Measurements from ENCODE around the gene EIF3B. TPM values are rescaled to one million over a fixed set of nuclear protein-coding genes. Genes with fewer than 3 reads are reported as not detected.

The EIF3B gene
- total RNA-seq, 3 donors from 2014 or later: 111 to 122 (median 115) TPM

DNA sequence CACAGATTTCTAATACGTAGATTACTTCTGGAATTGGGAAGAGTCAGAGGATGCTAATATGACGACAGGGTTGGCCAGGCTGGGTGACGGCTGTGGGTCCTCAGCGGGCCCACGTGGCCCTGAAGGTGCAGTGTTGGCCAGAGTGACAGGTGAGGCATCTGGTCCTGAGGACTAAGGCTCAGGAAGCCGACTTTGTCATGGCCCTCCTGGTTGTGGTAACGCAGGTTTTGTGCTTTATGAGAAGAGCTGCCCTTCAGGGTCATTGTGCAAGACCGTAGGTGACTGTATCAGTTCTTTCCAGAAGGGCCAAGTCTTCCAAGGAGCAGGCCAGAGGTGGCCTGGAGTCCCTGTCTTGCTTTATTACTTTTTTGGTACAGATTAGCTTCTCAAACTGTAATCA is 2.5 kb downstream of the EIF3B start:
- no peaks in the 10 kb centered on the region for H3K27me3 ChIP-seq
- H3K9me3 ChIP-seq: no peaks in the 10 kb centered on the region
- H3K27ac ChIP-seq: no peak overlapping the region
- DNase-seq (ENCODE audit: low spot score in 2 of 2): no peak
- H3K36me3 ChIP-seq: no peaks in the 10 kb centered on the region
- intact Hi-C loops (cut with DNase I; ENCODE audit: low total_unique reads): no loop called here
- TF ChIP-seq POLR2AphosphoS5 (IDR thresholded peaks at IDR 0.05) (no peak), POLR2A (IDR thresholded peaks at IDR 0.05) (no peak)
- TF ChIP-seq, protein P1, sequence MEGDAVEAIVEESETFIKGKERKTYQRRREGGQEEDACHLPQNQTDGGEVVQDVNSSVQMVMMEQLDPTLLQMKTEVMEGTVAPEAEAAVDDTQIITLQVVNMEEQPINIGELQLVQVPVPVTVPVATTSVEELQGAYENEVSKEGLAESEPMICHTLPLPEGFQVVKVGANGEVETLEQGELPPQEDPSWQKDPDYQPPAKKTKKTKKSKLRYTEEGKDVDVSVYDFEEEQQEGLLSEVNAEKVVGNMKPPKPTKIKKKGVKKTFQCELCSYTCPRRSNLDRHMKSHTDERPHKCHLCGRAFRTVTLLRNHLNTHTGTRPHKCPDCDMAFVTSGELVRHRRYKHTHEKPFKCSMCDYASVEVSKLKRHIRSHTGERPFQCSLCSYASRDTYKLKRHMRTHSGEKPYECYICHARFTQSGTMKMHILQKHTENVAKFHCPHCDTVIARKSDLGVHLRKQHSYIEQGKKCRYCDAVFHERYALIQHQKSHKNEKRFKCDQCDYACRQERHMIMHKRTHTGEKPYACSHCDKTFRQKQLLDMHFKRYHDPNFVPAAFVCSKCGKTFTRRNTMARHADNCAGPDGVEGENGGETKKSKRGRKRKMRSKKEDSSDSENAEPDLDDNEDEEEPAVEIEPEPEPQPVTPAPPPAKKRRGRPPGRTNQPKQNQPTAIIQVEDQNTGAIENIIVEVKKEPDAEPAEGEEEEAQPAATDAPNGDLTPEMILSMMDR (IDR thresholded peaks at IDR 0.05): no peak
- peaks cover 5 to 12% of the 10 kb centered on the region in 2 donors for H3K4me1 ChIP-seq
- peak overlapping the region in 1 of 3 donors; percentile 35 for H3K4me3 ChIP-seq

DNA sequence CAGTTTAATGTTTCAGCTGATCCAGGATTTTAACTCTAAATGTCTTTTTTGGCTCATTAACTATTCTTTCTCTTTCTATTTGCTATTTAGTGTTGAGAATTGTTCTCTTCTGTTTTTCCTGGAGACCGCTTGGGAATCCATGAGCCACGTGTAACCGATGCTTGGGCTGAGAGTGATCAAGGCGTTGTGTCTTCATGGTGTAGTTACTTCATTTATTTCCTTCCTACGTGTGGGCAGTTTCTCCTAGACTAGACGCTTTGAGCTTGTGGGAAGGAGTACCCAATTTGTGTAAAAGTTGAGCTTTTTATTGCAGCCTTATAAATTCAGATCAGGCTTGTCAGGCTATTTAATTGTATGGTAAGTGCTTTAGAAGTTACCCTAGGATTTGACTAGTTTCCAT is 2.9 kb downstream of the EIF3B start:
- Histone ChIP-seq H3K4me1 (peaks cover 5 to 12% of the 10 kb centered on the region in 2 donors), H3K27me3 (no peaks in the 10 kb centered on the region)
- intact Hi-C loops (cut with DNase I; ENCODE audit: low total_unique reads): no loop called here

DNA sequence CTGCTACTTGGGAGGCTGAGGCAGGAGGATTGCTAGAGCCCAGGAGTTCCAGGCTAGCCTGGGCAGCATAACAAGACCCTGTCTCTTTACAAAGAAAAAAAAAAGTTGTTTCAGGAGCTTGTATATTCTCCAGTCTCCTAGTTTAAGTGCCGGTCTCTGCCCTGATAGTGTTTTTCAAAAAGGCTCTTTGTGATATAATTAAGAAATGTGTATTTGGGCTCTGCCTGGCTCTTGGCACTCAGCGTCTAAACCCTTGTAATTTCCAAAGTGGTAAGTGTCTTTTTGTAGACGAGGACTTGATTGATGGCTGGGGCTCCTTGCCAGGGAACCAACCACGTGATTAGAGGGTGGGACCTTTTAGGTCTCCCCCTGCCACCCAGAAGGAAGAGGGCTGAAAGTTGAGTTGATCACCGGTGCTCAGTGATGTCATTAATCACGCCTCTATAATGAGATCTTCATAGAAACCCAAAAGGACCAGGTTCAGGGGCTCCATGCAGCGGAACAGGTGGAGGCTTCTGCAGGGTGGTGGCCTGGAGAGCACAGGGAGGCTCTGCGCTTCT is 4.4 kb downstream of the EIF3B start:
- no peaks in the 10 kb centered on the region for H3K27me3 ChIP-seq
- H3K4me1 ChIP-seq: peaks cover 5 to 12% of the 10 kb centered on the region in 2 donors
- DNase-seq (ENCODE audit: low spot score in 2 of 2): no peak
- peak overlapping the region in 1 of 2 donors; percentile 21 for H3K27ac ChIP-seq
- TF ChIP-seq, protein P1 (IDR thresholded peaks at IDR 0.05): no peak
- no peak for TF ChIP-seq POLR2A (IDR thresholded peaks at IDR 0.05)
- TF ChIP-seq POLR2AphosphoS5 (IDR thresholded peaks at IDR 0.05): no peak
- H3K9me3 ChIP-seq: no peaks in the 10 kb centered on the region
- no peak overlapping the region for H3K4me3 ChIP-seq
- H3K36me3 ChIP-seq: no peaks in the 10 kb centered on the region
- intact Hi-C loops (cut with DNase I; ENCODE audit: low total_unique reads): loop anchor here (2.0 kb wide), 1 partner anchor 70 kb away; no protein-coding TSS in a partner anchor

More for the DNA sequence above, 2.9 kb downstream of the EIF3B start:
- no peak for DNase-seq (ENCODE audit: low spot score in 2 of 2)
- no peaks in the 10 kb centered on the region for H3K9me3 ChIP-seq
- no peaks in the 10 kb centered on the region for H3K36me3 ChIP-seq
- TF ChIP-seq POLR2AphosphoS5 (IDR thresholded peaks at IDR 0.05) (no peak), POLR2A (IDR thresholded peaks at IDR 0.05) (no peak)
- TF ChIP-seq, protein P1 (IDR thresholded peaks at IDR 0.05): no peak
- no peak overlapping the region for H3K27ac ChIP-seq
- no peak overlapping the region for H3K4me3 ChIP-seq

DNA sequence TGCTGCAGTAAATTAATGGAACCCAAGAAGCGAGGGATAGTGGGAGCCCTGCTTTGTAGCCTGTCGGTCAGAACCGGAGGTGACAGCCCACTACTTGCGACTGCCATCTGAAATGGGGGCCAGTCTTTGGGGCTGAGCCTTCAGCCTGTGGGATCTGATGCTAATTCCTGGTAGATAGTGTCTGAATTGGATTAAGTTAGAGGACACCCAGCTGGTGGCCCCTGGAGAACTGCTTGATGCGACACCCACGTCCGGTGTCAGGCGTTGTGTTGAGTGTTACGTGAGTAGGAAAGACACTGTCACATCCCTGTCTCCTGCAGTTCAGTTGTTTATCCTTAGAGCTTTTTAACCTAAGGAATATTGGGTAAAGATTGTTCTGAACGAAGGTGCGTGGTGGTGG is 5.0 kb downstream of the EIF3B start:
- Histone ChIP-seq H3K36me3 (no peaks in the 10 kb centered on the region), H3K4me3 (no peak overlapping the region), H3K27me3 (no peaks in the 10 kb centered on the region), H3K4me1 (peaks cover 5 to 12% of the 10 kb centered on the region in 2 donors), H3K27ac (no peak overlapping the region), H3K9me3 (no peaks in the 10 kb centered on the region)
- intact Hi-C loops (cut with DNase I; ENCODE audit: low total_unique reads): loop anchor here (2.0 kb wide), 1 partner anchor 69 kb away; no protein-coding TSS in a partner anchor
- DNase-seq (ENCODE audit: low spot score in 2 of 2): no peak
- TF ChIP-seq, protein P1 (IDR thresholded peaks at IDR 0.05): no peak
- no peak for TF ChIP-seq POLR2A (IDR thresholded peaks at IDR 0.05)
- no peak for TF ChIP-seq POLR2AphosphoS5 (IDR thresholded peaks at IDR 0.05)

DNA sequence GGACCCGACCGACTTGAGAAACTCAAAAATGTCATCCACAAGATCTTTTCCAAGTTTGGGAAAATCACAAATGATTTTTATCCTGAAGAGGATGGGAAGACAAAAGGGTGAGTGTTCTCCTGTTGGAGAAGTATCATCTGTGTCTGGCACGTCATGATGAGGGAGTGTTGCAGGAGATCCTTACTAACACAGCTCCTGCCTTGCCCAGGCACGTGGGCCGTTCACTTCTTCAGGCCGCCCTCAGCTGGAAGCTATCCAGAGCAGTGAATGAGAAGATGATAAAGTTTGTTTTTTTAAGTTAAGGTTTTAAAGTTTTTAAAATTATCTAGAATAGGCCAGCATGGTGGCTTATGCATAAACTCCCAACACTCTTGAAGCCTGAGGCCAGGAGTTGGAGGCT is 6.2 kb downstream of the EIF3B start:
- TF ChIP-seq POLR2AphosphoS5 (IDR thresholded peaks at IDR 0.05) (no peak), POLR2A (IDR thresholded peaks at IDR 0.05) (no peak)
- TF ChIP-seq, protein P1 (IDR thresholded peaks at IDR 0.05): no peak
- Histone ChIP-seq H3K36me3 (no peaks in the 10 kb centered on the region), H3K4me1 (peaks cover 5 to 12% of the 10 kb centered on the region in 2 donors), H3K9me3 (no peaks in the 10 kb centered on the region), H3K27ac (peak overlapping the region in 1 of 2 donors; percentile 30), H3K27me3 (no peaks in the 10 kb centered on the region), H3K4me3 (no peak overlapping the region)
- DNase-seq (ENCODE audit: low spot score in 2 of 2): no peak
- intact Hi-C loops (cut with DNase I; ENCODE audit: low total_unique reads): no loop called here
